ENCODE results near the gene GCGR. TPM values are rescaled to one million over a fixed set of nuclear protein-coding genes. Genes with fewer than 3 reads are reported as not detected.

GCGR gene
- polyA plus RNA-seq, 6 donors from 2014 or later: not detected

GRCh38 chr17:81858170-81858966 is 54.4 kb downstream of the GCGR start:
- Mint-ChIP-seq H3K4me3 (peak overlapping the region in 6 of 8 donors; percentile 43 to 94 (median 86)), H3K36me3 (peaks cover 0 to 7% of the 10 kb centered on the region in 2 donors), H3K4me1 (peaks cover 17 to 46% (median 33%) of the 10 kb centered on the region in 3 donors), H3K9me3 (no peaks in the 10 kb centered on the region), H3K27me3 (no peaks in the 10 kb centered on the region), H3K27ac (peak overlapping the region in 1 of 6 donors; percentile 33)
- ATAC-seq (ENCODE audit: low read depth in 2 of 2) (no peak), DNase-seq (no peak)

- Mint-ChIP-seq H3K4me1 (peaks cover 17 to 49% (median 40%) of the 10 kb centered on the region in 3 donors), H3K27ac (peak overlapping the region; percentile 13 to 99 (median 89)), H3K36me3 (peaks cover 0 to 7% of the 10 kb centered on the region in 2 donors)
Observed at GRCh38 chr17:81858967-81859905, 55.3 kb downstream of the GCGR start.

GRCh38 chr17:81859906-81860755 is 56.2 kb downstream of the GCGR start, which contains the start of gene P4HB:
P4HB (minus strand) TSS chr17:81860535; CDS start chr17:81860471, 64 bp downstream.
- no peaks in the 10 kb centered on the region for H3K27me3 Mint-ChIP-seq
- H3K9me3 Mint-ChIP-seq: no peaks in the 10 kb centered on the region
- ATAC-seq (ENCODE audit: low read depth in 2 of 2) (peak; percentile 7 to 8), DNase-seq (no peak)
- H3K4me3 Mint-ChIP-seq: peak within 1 kb of the TSS; percentile 86 to 94 (median 92)
- H3K36me3 Mint-ChIP-seq: peaks cover 0 to 7% of the 10 kb centered on the region in 2 donors
- peaks cover 17 to 49% (median 41%) of the 10 kb centered on the region in 3 donors for H3K4me1 Mint-ChIP-seq
- H3K27ac Mint-ChIP-seq: peak within 1 kb of the TSS; percentile 97 to 99 (median 98)

More at GRCh38 chr17:81858967-81859905, 55.3 kb downstream of the GCGR start:
- no peaks in the 10 kb centered on the region for H3K27me3 Mint-ChIP-seq
- no peaks in the 10 kb centered on the region for H3K9me3 Mint-ChIP-seq
- H3K4me3 Mint-ChIP-seq: peak overlapping the region; percentile 79 to 94 (median 90)
- ATAC-seq (ENCODE audit: low read depth in 2 of 2): no peak
- no peak for DNase-seq

GRCh38 chr17:81860756-81861568 is 57.0 kb downstream of the GCGR start:
- H3K4me3 Mint-ChIP-seq: peak overlapping the region; percentile 86 to 94 (median 91)
- H3K4me1 Mint-ChIP-seq: peaks cover 20 to 48% (median 34%) of the 10 kb centered on the region in 3 donors
- DNase-seq: peak; percentile 99
- H3K9me3 Mint-ChIP-seq: no peaks in the 10 kb centered on the region
- H3K27me3 Mint-ChIP-seq: no peaks in the 10 kb centered on the region
- H3K36me3 Mint-ChIP-seq: peaks cover 0 to 7% of the 10 kb centered on the region in 2 donors
- H3K27ac Mint-ChIP-seq: peak overlapping the region; percentile 97 to 99 (median 98)
- peak; percentile 76 to 79 for ATAC-seq (ENCODE audit: low read depth in 2 of 2)

- Mint-ChIP-seq H3K9me3 (no peaks in the 10 kb centered on the region), H3K4me3 (peak overlapping the region in 7 of 8 donors; percentile 27 to 81 (median 66)), H3K36me3 (peaks cover 0 to 7% of the 10 kb centered on the region in 2 donors), H3K4me1 (peaks cover 23 to 42% (median 35%) of the 10 kb centered on the region in 3 donors), H3K27me3 (no peaks in the 10 kb centered on the region), H3K27ac (peak overlapping the region; percentile 75 to 89 (median 84))
- ATAC-seq (ENCODE audit: low read depth in 2 of 2) (no peak), DNase-seq (no peak)
Observed at GRCh38 chr17:81863123-81863675, 59.2 kb downstream of the GCGR start.

Other genes starting within 250 kb of the GCGR start
- 10 to 100 TPM; 49.2 to 76.6 (median 57.7) TPM for gene NPLOC4, start 167.0 kb upstream of the GCGR start, polyA plus RNA-seq (ENCODE audit: low read depth in 6 of 6)
- under 1 TPM in 5 of 6 donors, not detected in 1; 0.34 to 0.92 (median 0.86) TPM for gene TSPAN10, start 167.0 kb upstream of the GCGR start, polyA plus RNA-seq (ENCODE audit: low read depth in 6 of 6)
- 10 to 100 TPM in 1 of 6 donors, 1 to 10 TPM in 5; 2.1 to 16.1 (median 5.1) TPM for gene PDE6G, start 147.6 kb upstream of the GCGR start, polyA plus RNA-seq (ENCODE audit: low read depth in 6 of 6)
- gene OXLD1, start 137.5 kb upstream of the GCGR start, polyA plus RNA-seq (ENCODE audit: low read depth in 6 of 6): 10 to 100 TPM; 63.9 to 77.5 (median 69.6) TPM
- 10 to 100 TPM in 4 of 6 donors, 1 to 10 TPM in 2; 3.2 to 29.4 (median 12.3) TPM for gene CCDC137, start 137.4 kb upstream of the GCGR start, polyA plus RNA-seq (ENCODE audit: low read depth in 6 of 6)
- gene ARL16, start 120.4 kb upstream of the GCGR start, polyA plus RNA-seq (ENCODE audit: low read depth in 6 of 6): 100 to 1,000 TPM in 1 of 6 donors, 10 to 100 TPM in 5; 32.8 to 101 (median 37.6) TPM
- 10 to 100 TPM; 11.3 to 47.6 (median 21.7) TPM for gene HGS, start 120.1 kb upstream of the GCGR start, polyA plus RNA-seq (ENCODE audit: low read depth in 6 of 6)
- gene MRPL12, start 100.8 kb upstream of the GCGR start, polyA plus RNA-seq (ENCODE audit: low read depth in 6 of 6): 10 to 100 TPM; 33.7 to 51.6 (median 42.3) TPM
- 1 to 10 TPM in 4 of 6 donors, under 1 TPM in 1, not detected in 1; 0.92 to 5.0 (median 2.3) TPM for gene SLC25A10, start 91.9 kb upstream of the GCGR start, polyA plus RNA-seq (ENCODE audit: low read depth in 6 of 6)
- 100 to 1,000 TPM in 1 of 6 donors, 10 to 100 TPM in 5; 66.2 to 114 (median 77.4) TPM for gene MCRIP1, start 29.1 kb downstream of the GCGR start, polyA plus RNA-seq (ENCODE audit: low read depth in 6 of 6)
- under 1 TPM in 2 of 6 donors, not detected in 4; 0.18 to 0.64 TPM for gene PPP1R27, start 30.9 kb downstream of the GCGR start, polyA plus RNA-seq (ENCODE audit: low read depth in 6 of 6)
- 100 to 1,000 TPM; 139 to 192 (median 158) TPM for gene P4HB, start 56.4 kb downstream of the GCGR start, polyA plus RNA-seq (ENCODE audit: low read depth in 6 of 6)
- gene ARHGDIA, start 67.2 kb downstream of the GCGR start, polyA plus RNA-seq (ENCODE audit: low read depth in 6 of 6): 100 to 1,000 TPM in 1 of 6 donors, 10 to 100 TPM in 5; 42.9 to 116 (median 78.3) TPM
- 10 to 100 TPM; 25.5 to 53.9 (median 41.7) TPM for gene ALYREF, start 87.4 kb downstream of the GCGR start, polyA plus RNA-seq (ENCODE audit: low read depth in 6 of 6)
- 100 to 1,000 TPM; 208 to 260 (median 218) TPM for gene ANAPC11, start 87.6 kb downstream of the GCGR start, polyA plus RNA-seq (ENCODE audit: low read depth in 6 of 6)
- under 1 TPM in 1 of 6 donors, not detected in 5; 0.24 TPM for gene NPB, start 98.1 kb downstream of the GCGR start, polyA plus RNA-seq (ENCODE audit: low read depth in 6 of 6)
- gene PCYT2, start 107.2 kb downstream of the GCGR start, polyA plus RNA-seq (ENCODE audit: low read depth in 6 of 6): 10 to 100 TPM; 19.0 to 28.4 (median 21.2) TPM
- gene SIRT7, start 114.0 kb downstream of the GCGR start, polyA plus RNA-seq (ENCODE audit: low read depth in 6 of 6): 10 to 100 TPM; 23.6 to 41.3 (median 30.6) TPM
- 1 to 10 TPM; 3.4 to 6.7 (median 4.7) TPM for gene MAFG, start 123.6 kb downstream of the GCGR start, polyA plus RNA-seq (ENCODE audit: low read depth in 6 of 6)
- gene PYCR1, start 133.2 kb downstream of the GCGR start, polyA plus RNA-seq (ENCODE audit: low read depth in 6 of 6): 1 to 10 TPM; 1.6 to 4.5 (median 2.2) TPM
- not detected for gene MYADML2, start 143.1 kb downstream of the GCGR start, polyA plus RNA-seq (ENCODE audit: low read depth in 6 of 6)
- gene NOTUM, start 157.0 kb downstream of the GCGR start, polyA plus RNA-seq (ENCODE audit: low read depth in 6 of 6): not detected
- gene ASPSCR1, start 173.5 kb downstream of the GCGR start, polyA plus RNA-seq (ENCODE audit: low read depth in 6 of 6): 10 to 100 TPM; 20.2 to 31.0 (median 25.0) TPM
- 10 to 100 TPM; 52.6 to 77.6 (median 58.3) TPM for gene CENPX, start 218.7 kb downstream of the GCGR start, polyA plus RNA-seq (ENCODE audit: low read depth in 6 of 6)
- gene LRRC45, start 219.2 kb downstream of the GCGR start, polyA plus RNA-seq (ENCODE audit: low read depth in 6 of 6): 1 to 10 TPM; 1.3 to 4.6 (median 2.6) TPM
- not detected for gene RAC3, start 227.5 kb downstream of the GCGR start, polyA plus RNA-seq (ENCODE audit: low read depth in 6 of 6)
- 100 to 1,000 TPM in 2 of 6 donors, 10 to 100 TPM in 4; 74.0 to 199 (median 98.1) TPM for gene DCXR, start 233.5 kb downstream of the GCGR start, polyA plus RNA-seq (ENCODE audit: low read depth in 6 of 6)
- gene RFNG, start 247.7 kb downstream of the GCGR start, polyA plus RNA-seq (ENCODE audit: low read depth in 6 of 6): 1 to 10 TPM; 2.6 to 7.6 (median 4.8) TPM
- gene GPS1, start 247.7 kb downstream of the GCGR start, polyA plus RNA-seq (ENCODE audit: low read depth in 6 of 6): 100 to 1,000 TPM; 103 to 138 (median 109) TPM